ENCODE data around the gene BICRAL. TPM values are rescaled to one million over a fixed set of nuclear protein-coding genes. Genes with fewer than 3 reads are reported as not detected.

The BICRAL gene
- total and polyA plus RNA-seq, 4 donors, result 1.7 to 6.8 (median 3.9) TPM

DNA sequence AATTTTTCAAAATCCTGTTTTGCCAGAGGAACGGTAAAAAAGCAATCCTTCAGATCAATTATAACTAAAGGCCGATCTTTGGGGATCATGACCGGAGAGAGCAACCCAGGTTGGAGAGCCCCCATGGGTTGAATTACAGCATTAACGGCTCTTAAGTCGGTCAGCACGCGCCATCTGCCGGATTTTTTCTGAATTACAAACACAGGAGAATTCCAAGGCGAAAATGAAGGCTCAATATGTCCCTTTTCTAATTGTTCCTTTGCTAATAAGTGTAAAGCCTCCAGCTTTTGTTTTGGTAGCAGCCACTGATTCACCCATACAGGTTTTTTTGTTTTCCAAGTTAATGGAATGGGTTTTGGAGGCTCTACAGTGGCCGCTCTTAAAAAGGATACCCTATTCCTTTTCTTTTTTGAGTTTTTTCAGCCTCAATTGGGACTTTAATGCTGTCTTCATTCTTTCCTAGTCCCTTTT lies 117.1 kb downstream of the BICRAL start:
- H3K4me1 ChIP-seq (ENCODE audit: control insufficient read depth in 4 of 4, insufficient read depth in 4 of 4, low read length in 3 of 4), result peaks cover 0 to 14% (median 6%) of the 10 kb centered on the region in 4 donors
- H3K9ac ChIP-seq (ENCODE audit: low read depth in 1 of 2, low read length in 2 of 2), result peak overlapping the region in 1 of 2 donors; percentile 47
- H3K9me3 ChIP-seq (ENCODE audit: control insufficient read depth in 4 of 4, low read length in 3 of 4), result no peaks in the 10 kb centered on the region
- no peaks in the 10 kb centered on the region for H3K27me3 ChIP-seq (ENCODE audit: control insufficient read depth in 4 of 4, insufficient read depth in 4 of 4, low read length in 3 of 4)
- TF ChIP-seq RAD21 (IDR thresholded peaks at IDR 0.05), result peak; percentile 85 to 88
- no peak for TF ChIP-seq HNF4G (IDR thresholded peaks at IDR 0.05)
- TF ChIP-seq TAF1 (conservative IDR thresholded peaks at IDR 0.05), result no peak
- TF ChIP-seq, protein P1, sequence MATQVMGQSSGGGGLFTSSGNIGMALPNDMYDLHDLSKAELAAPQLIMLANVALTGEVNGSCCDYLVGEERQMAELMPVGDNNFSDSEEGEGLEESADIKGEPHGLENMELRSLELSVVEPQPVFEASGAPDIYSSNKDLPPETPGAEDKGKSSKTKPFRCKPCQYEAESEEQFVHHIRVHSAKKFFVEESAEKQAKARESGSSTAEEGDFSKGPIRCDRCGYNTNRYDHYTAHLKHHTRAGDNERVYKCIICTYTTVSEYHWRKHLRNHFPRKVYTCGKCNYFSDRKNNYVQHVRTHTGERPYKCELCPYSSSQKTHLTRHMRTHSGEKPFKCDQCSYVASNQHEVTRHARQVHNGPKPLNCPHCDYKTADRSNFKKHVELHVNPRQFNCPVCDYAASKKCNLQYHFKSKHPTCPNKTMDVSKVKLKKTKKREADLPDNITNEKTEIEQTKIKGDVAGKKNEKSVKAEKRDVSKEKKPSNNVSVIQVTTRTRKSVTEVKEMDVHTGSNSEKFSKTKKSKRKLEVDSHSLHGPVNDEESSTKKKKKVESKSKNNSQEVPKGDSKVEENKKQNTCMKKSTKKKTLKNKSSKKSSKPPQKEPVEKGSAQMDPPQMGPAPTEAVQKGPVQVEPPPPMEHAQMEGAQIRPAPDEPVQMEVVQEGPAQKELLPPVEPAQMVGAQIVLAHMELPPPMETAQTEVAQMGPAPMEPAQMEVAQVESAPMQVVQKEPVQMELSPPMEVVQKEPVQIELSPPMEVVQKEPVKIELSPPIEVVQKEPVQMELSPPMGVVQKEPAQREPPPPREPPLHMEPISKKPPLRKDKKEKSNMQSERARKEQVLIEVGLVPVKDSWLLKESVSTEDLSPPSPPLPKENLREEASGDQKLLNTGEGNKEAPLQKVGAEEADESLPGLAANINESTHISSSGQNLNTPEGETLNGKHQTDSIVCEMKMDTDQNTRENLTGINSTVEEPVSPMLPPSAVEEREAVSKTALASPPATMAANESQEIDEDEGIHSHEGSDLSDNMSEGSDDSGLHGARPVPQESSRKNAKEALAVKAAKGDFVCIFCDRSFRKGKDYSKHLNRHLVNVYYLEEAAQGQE (IDR thresholded peaks at IDR 0.05), result no peak
- TF ChIP-seq FOXA2 (IDR thresholded peaks at IDR 0.05), result no peak
- no peak for TF ChIP-seq GABPA (IDR thresholded peaks at IDR 0.05 in 1 of 2, conservative IDR thresholded peaks at IDR 0.05 in 1 of 2)
- TF ChIP-seq, protein P2, sequence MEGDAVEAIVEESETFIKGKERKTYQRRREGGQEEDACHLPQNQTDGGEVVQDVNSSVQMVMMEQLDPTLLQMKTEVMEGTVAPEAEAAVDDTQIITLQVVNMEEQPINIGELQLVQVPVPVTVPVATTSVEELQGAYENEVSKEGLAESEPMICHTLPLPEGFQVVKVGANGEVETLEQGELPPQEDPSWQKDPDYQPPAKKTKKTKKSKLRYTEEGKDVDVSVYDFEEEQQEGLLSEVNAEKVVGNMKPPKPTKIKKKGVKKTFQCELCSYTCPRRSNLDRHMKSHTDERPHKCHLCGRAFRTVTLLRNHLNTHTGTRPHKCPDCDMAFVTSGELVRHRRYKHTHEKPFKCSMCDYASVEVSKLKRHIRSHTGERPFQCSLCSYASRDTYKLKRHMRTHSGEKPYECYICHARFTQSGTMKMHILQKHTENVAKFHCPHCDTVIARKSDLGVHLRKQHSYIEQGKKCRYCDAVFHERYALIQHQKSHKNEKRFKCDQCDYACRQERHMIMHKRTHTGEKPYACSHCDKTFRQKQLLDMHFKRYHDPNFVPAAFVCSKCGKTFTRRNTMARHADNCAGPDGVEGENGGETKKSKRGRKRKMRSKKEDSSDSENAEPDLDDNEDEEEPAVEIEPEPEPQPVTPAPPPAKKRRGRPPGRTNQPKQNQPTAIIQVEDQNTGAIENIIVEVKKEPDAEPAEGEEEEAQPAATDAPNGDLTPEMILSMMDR (IDR thresholded peaks at IDR 0.05; ENCODE audit: low read depth, low read length, missing input control), result peak; percentile 75
- TF ChIP-seq EGR1 (IDR thresholded peaks at IDR 0.05; ENCODE audit: low read depth in 2 of 2), result no peak
- TF ChIP-seq NR2F2 (IDR thresholded peaks at IDR 0.05), result no peak
- no peak for TF ChIP-seq YY1 (IDR thresholded peaks at IDR 0.05)
- no peak overlapping the region for H3K4me3 ChIP-seq (ENCODE audit: low read depth in 1 of 3, low read length in 3 of 3)
- peak; percentile 73 for DNase-seq (ENCODE audit: low spot score)
- WGBS, result 9% methylated on average over 10 of the region's 10 CpGs
- no peaks in the 10 kb centered on the region for H3K36me3 ChIP-seq (ENCODE audit: control insufficient read depth in 4 of 4, insufficient read depth in 3 of 4, low read depth in 1 of 4, low read length in 3 of 4)
- no peak overlapping the region for H3K27ac ChIP-seq (ENCODE audit: low read depth in 1 of 2, low read length in 2 of 2)

DNA sequence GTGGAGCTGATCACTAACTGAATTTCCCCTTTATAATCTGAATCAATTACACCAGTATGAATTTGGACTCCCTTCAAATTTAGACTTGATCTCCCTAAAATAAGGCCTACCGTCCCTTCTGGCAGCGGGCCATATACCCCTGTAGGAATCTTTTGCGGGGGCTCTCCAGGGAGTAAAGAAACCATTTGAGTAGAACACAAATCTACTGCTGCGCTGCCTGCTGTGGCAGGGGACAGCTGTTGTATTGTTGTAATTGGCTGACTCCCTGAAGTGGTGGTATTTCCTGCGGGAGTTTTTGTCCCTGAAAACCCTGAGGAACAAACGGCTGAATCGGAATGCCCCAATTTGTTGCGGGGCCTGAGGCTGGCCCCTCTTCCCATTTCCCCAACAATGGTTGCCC lies 118.0 kb downstream of the BICRAL start:
- TF ChIP-seq TAF1 (conservative IDR thresholded peaks at IDR 0.05) (no peak), RAD21 (IDR thresholded peaks at IDR 0.05) (no peak), RXRA (IDR thresholded peaks at IDR 0.05) (no peak), SP1 (IDR thresholded peaks at IDR 0.05) (no peak), YY1 (IDR thresholded peaks at IDR 0.05) (no peak), JUND (IDR thresholded peaks at IDR 0.05) (no peak), FOXA1 (IDR thresholded peaks at IDR 0.05) (no peak), EGR1 (IDR thresholded peaks at IDR 0.05; ENCODE audit: low read depth in 2 of 2) (no peak)
- TF ChIP-seq, protein P3, sequence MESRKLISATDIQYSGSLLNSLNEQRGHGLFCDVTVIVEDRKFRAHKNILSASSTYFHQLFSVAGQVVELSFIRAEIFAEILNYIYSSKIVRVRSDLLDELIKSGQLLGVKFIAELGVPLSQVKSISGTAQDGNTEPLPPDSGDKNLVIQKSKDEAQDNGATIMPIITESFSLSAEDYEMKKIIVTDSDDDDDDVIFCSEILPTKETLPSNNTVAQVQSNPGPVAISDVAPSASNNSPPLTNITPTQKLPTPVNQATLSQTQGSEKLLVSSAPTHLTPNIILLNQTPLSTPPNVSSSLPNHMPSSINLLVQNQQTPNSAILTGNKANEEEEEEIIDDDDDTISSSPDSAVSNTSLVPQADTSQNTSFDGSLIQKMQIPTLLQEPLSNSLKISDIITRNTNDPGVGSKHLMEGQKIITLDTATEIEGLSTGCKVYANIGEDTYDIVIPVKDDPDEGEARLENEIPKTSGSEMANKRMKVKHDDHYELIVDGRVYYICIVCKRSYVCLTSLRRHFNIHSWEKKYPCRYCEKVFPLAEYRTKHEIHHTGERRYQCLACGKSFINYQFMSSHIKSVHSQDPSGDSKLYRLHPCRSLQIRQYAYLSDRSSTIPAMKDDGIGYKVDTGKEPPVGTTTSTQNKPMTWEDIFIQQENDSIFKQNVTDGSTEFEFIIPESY (IDR thresholded peaks at IDR 0.05), result no peak
- TF ChIP-seq, protein P4, sequence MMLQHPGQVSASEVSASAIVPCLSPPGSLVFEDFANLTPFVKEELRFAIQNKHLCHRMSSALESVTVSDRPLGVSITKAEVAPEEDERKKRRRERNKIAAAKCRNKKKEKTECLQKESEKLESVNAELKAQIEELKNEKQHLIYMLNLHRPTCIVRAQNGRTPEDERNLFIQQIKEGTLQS (IDR thresholded peaks at IDR 0.05), result no peak
- TF ChIP-seq, protein P5, sequence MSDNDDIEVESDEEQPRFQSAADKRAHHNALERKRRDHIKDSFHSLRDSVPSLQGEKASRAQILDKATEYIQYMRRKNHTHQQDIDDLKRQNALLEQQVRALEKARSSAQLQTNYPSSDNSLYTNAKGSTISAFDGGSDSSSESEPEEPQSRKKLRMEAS (IDR thresholded peaks at IDR 0.05), result no peak
- TF ChIP-seq, protein P2 (IDR thresholded peaks at IDR 0.05; ENCODE audit: low read depth, low read length, missing input control), result no peak
- Histone ChIP-seq H3K4me3 (ENCODE audit: low read depth in 1 of 3, low read length in 3 of 3) (no peak overlapping the region), H3K36me3 (ENCODE audit: control insufficient read depth in 4 of 4, insufficient read depth in 3 of 4, low read depth in 1 of 4, low read length in 3 of 4) (no peaks in the 10 kb centered on the region), H3K4me1 (ENCODE audit: control insufficient read depth in 4 of 4, insufficient read depth in 4 of 4, low read length in 3 of 4) (peaks cover 0 to 14% (median 6%) of the 10 kb centered on the region in 4 donors), H3K27ac (ENCODE audit: low read depth in 1 of 2, low read length in 2 of 2) (no peak overlapping the region), H3K27me3 (ENCODE audit: control insufficient read depth in 4 of 4, insufficient read depth in 4 of 4, low read length in 3 of 4) (no peaks in the 10 kb centered on the region), H3K9ac (ENCODE audit: low read depth in 1 of 2, low read length in 2 of 2) (no peak overlapping the region), H3K9me3 (ENCODE audit: control insufficient read depth in 4 of 4, low read length in 3 of 4) (no peaks in the 10 kb centered on the region)
- WGBS, result 69% methylated on average over 8 of the region's 8 CpGs
- no peak for DNase-seq (ENCODE audit: low spot score)
